MM.1S (cell line): ENCODE data around the gene DDIT3.

Experiments used
- DNase-seq: peaks from one replicate; pipeline ENCODE4 v3.0.0-alpha.2; 2015
- H2AFZ ChIP-seq: fragments of 300-600 bp; sonication (generic); 2 replicates; pipeline ENCODE4 v1.6.0; 2016; ENCODE audit warnings: antibody characterized with exemption, low read length
- H3F3A ChIP-seq: fragments of 300-600 bp; sonication (generic); 2 replicates; pipeline ENCODE4 v1.6.1; 2016; ENCODE audit warnings: mild to moderate bottlenecking, antibody characterized with exemption, low read length, moderate library complexity, mixed read lengths; ENCODE audit not compliant: insufficient read depth
- H3K27ac ChIP-seq: fragments of 300-600 bp; sonication (generic); 2 replicates; pipeline ENCODE4 v1.5.1; 2016; ENCODE audit warnings: mild to moderate bottlenecking, low read length
- H3K27me3 ChIP-seq: fragments of 300-600 bp; sonication (generic); replicated peaks from 2 replicates; pipeline ENCODE4 v1.6.0; 2016; ENCODE audit warnings: low read length; ENCODE audit not compliant: insufficient read depth
- H3K36me3 ChIP-seq: fragments of 300-600 bp; sonication (generic); replicated peaks from 2 replicates; pipeline ENCODE4 v1.6.1; 2016; ENCODE audit warnings: mild to moderate bottlenecking, low read length, mixed read lengths; ENCODE audit not compliant: insufficient read depth
- H3K4me1 ChIP-seq: fragments of 300-600 bp; sonication (generic); 2 replicates; pipeline ENCODE4 v1.6.1; 2016; ENCODE audit warnings: low read length, mixed read lengths
- H3K4me2 ChIP-seq: fragments of 300-600 bp; sonication (generic); 2 replicates; pipeline ENCODE4 v1.6.0; 2016; ENCODE audit warnings: low read depth, low read length
- H3K4me3 ChIP-seq: fragments of 300-600 bp; sonication (generic); 2 replicates; pipeline ENCODE4 v1.5.1; 2016; ENCODE audit warnings: low read length, mixed read lengths
- H3K79me2 ChIP-seq: fragments of 300-600 bp; sonication (generic); 2 replicates; pipeline ENCODE4 v1.6.1; 2016; ENCODE audit warnings: mixed run types, low read length, mixed read lengths
- H3K9ac ChIP-seq: fragments of 300-600 bp; sonication (generic); 2 replicates; pipeline ENCODE4 v1.6.1; 2016; ENCODE audit warnings: low read length, mixed read lengths
- H3K9me2 ChIP-seq: fragments of 300-600 bp; sonication (generic); replicated peaks from 2 replicates; pipeline ENCODE4 v1.6.1; 2016; ENCODE audit warnings: mild to moderate bottlenecking, low read length, mixed read lengths; ENCODE audit not compliant: insufficient read depth
- H3K9me3 ChIP-seq: fragments of 300-600 bp; sonication (generic); replicated peaks from 2 replicates; pipeline ENCODE4 v1.6.1; 2016; ENCODE audit warnings: mild to moderate bottlenecking, low read length, mixed read lengths; ENCODE audit not compliant: insufficient read depth
- H4K20me1 ChIP-seq: fragments of 300-600 bp; sonication (generic); 2 replicates; pipeline ENCODE4 v1.6.1; 2016; ENCODE audit warnings: mild to moderate bottlenecking, low read length, moderate library complexity, mixed read lengths; ENCODE audit not compliant: insufficient read depth
- CTCF ChIP-seq: fragments of 300-600 bp; sonication (generic); IDR thresholded peaks from 2 replicates; pipeline ENCODE4 v1.5.1; 2016; ENCODE audit warnings: antibody characterized with exemption, low read length, mixed read lengths
- EZH2 ChIP-seq: fragments of 300-600 bp; sonication (generic); optimal IDR thresholded peaks from 2 replicates; pipeline ENCODE3; 2017; ENCODE audit warnings: low read depth, mild to moderate bottlenecking, antibody characterized with exemption, low read length, mixed read lengths
- EZH2phosphoT487 ChIP-seq: fragments of 300-600 bp; sonication (generic); IDR thresholded peaks from 2 replicates; pipeline ENCODE4 v1.6.1; 2018; ENCODE audit warnings: antibody characterized with exemption, low read length

DDIT3 gene

GRCh38 chr12:57543581-57543980 lies 23.3 kb upstream of the DDIT3 start:
- Histone ChIP-seq H3K79me2 (peaks cover 31% of the 10 kb centered on the region), H3K36me3 (no peaks in the 10 kb centered on the region), H3K4me1 (peaks cover 10% of the 10 kb centered on the region; the same call in 1 of the 2 replicates), H3K27ac (no peak overlapping the region), H2AFZ (no peak overlapping the region), H4K20me1 (no peaks in the 10 kb centered on the region), H3K4me3 (no peak overlapping the region), H3K9ac (no peak overlapping the region), H3K9me2 (no peaks in the 10 kb centered on the region), H3K9me3 (no peaks in the 10 kb centered on the region), H3K4me2 (no peak overlapping the region), H3F3A (no peaks in the 10 kb centered on the region), H3K27me3 (peaks cover 11% of the 10 kb centered on the region)
- no peak for DNase-seq
- TF ChIP-seq EZH2: no peak
- no peak for TF ChIP-seq CTCF
- TF ChIP-seq EZH2phosphoT487: no peak

- no peaks in the 10 kb centered on the region for H3F3A ChIP-seq
- H4K20me1 ChIP-seq: no peaks in the 10 kb centered on the region
- no peak overlapping the region for H3K9ac ChIP-seq
- no peak overlapping the region for H3K4me3 ChIP-seq
- peaks cover 10% of the 10 kb centered on the region; the same call in 1 of the 2 replicates for H3K4me1 ChIP-seq
- DNase-seq: no peak
- H3K36me3 ChIP-seq: no peaks in the 10 kb centered on the region
- peaks cover 28% of the 10 kb centered on the region for H3K79me2 ChIP-seq
- no peak overlapping the region for H3K27ac ChIP-seq
- no peak overlapping the region for H2AFZ ChIP-seq
- H3K4me2 ChIP-seq: no peak overlapping the region
- no peaks in the 10 kb centered on the region for H3K9me2 ChIP-seq
- H3K27me3 ChIP-seq: no peaks in the 10 kb centered on the region
- TF ChIP-seq CTCF (no peak), EZH2phosphoT487 (no peak), EZH2 (no peak)
- no peaks in the 10 kb centered on the region for H3K9me3 ChIP-seq
Observed at GRCh38 chr12:57541717-57542116, 21.4 kb upstream of the DDIT3 start.

GRCh38 chr12:57541001-57541400 lies 20.7 kb upstream of the DDIT3 start:
- Histone ChIP-seq H3K9me3 (no peaks in the 10 kb centered on the region), H3K4me2 (no peak overlapping the region), H3K79me2 (peaks cover 21% of the 10 kb centered on the region), H2AFZ (no peak overlapping the region), H4K20me1 (no peaks in the 10 kb centered on the region), H3K9ac (no peak overlapping the region), H3F3A (no peaks in the 10 kb centered on the region), H3K27me3 (no peaks in the 10 kb centered on the region), H3K4me1 (peaks cover 7% of the 10 kb centered on the region; the same call in 1 of the 2 replicates), H3K36me3 (no peaks in the 10 kb centered on the region), H3K4me3 (no peak overlapping the region), H3K9me2 (no peaks in the 10 kb centered on the region), H3K27ac (no peak overlapping the region)
- no peak for DNase-seq
- no peak for TF ChIP-seq EZH2phosphoT487
- no peak for TF ChIP-seq CTCF
- no peak for TF ChIP-seq EZH2
